GM23338 (cell line): ENCODE data around the gene TUG1. TPM values are rescaled to one million over a fixed set of nuclear protein-coding genes. Genes with fewer than 3 reads are reported as not detected.

ENCODE experiments used
- ATAC-seq: fragments of 200-7000 bp; cut with Tn5 transposase; 3 replicates; pipeline ENCODE4 v1.9.1; 2020
- DNase-seq: peaks from one replicate; pipeline ENCODE4 v3.0.0-alpha.2; 2015; ENCODE audit warnings: low spot score
- H2AFZ ChIP-seq: fragments of 200-600 bp; sonication (generic); 2 replicates; pipeline ENCODE4 v1.8.0; 2016; ENCODE audit warnings: antibody characterized with exemption, mild to moderate bottlenecking, moderate library complexity
- H3F3A ChIP-seq: fragments of 200-600 bp; sonication (generic); replicated peaks from 2 replicates; pipeline ENCODE4 v1.8.0; 2017; ENCODE audit warnings: antibody characterized with exemption, mixed run types, low read depth
- H3K27ac ChIP-seq: fragments of 200-600 bp; sonication (generic); 2 replicates; pipeline ENCODE4 v1.6.1; 2016; ENCODE audit warnings: low read depth
- H3K27me3 ChIP-seq: fragments of 200-600 bp; sonication (generic); 2 replicates; pipeline ENCODE4 v1.8.0; 2016; ENCODE audit warnings: mild to moderate bottlenecking, mixed run types, moderate library complexity; ENCODE audit not compliant: insufficient read depth
- H3K36me3 ChIP-seq: fragments of 200-600 bp; sonication (generic); 2 replicates; pipeline ENCODE4 v1.8.0; 2016; ENCODE audit warnings: mild to moderate bottlenecking; ENCODE audit not compliant: insufficient read depth
- H3K4me1 ChIP-seq: fragments of 200-600 bp; sonication (generic); 2 replicates; pipeline ENCODE4 v1.8.0; 2016; ENCODE audit warnings: mild to moderate bottlenecking, moderate library complexity; ENCODE audit not compliant: insufficient read depth
- H3K4me2 ChIP-seq: fragments of 200-600 bp; sonication (generic); 2 replicates; pipeline ENCODE4 v1.7.1; 2017; ENCODE audit warnings: mixed run types
- H3K4me3 ChIP-seq: fragments of 200-600 bp; sonication (generic); 2 replicates; pipeline ENCODE4 v1.6.1; 2016; ENCODE audit warnings: mixed run types
- H3K79me2 ChIP-seq: fragments of 200-600 bp; sonication (generic); replicated peaks from 2 replicates; pipeline ENCODE4 v1.8.0; 2017; ENCODE audit warnings: mild to moderate bottlenecking; ENCODE audit not compliant: insufficient read depth
- H3K9me2 ChIP-seq: fragments of 200-600 bp; sonication (generic); 2 replicates; pipeline ENCODE4 v1.8.0; 2017; ENCODE audit not compliant: insufficient read depth
- H4K20me1 ChIP-seq: fragments of 200-600 bp; sonication (generic); replicated peaks from 2 replicates; pipeline ENCODE4 v1.8.0; 2017; ENCODE audit warnings: mild to moderate bottlenecking; ENCODE audit not compliant: insufficient read depth
- H3K27ac Mint-ChIP-seq: 2 replicates; pipeline ENCODE4 v1.8.0; 2020; ENCODE audit warnings: inconsistent platforms, mild to moderate bottlenecking, moderate library complexity, mixed read lengths
- H3K27me3 Mint-ChIP-seq: 3 replicates; pipeline ENCODE4 v1.8.0; 2022; ENCODE audit warnings: low read depth, mild to moderate bottlenecking, moderate library complexity, mixed read lengths, inconsistent platforms; ENCODE audit not compliant: insufficient read depth, poor library complexity
- H3K36me3 Mint-ChIP-seq: 3 replicates; pipeline ENCODE4 v1.8.0; 2021; ENCODE audit warnings: low read depth, mild to moderate bottlenecking, inconsistent platforms, moderate library complexity, mixed read lengths
- H3K4me1 Mint-ChIP-seq: 3 replicates; pipeline ENCODE4 v1.8.0; 2020; ENCODE audit warnings: mild to moderate bottlenecking, inconsistent platforms, mixed read lengths
- H3K4me3 Mint-ChIP-seq: 3 replicates; pipeline ENCODE4 v1.8.0; 2021; ENCODE audit warnings: moderate library complexity, mild to moderate bottlenecking, inconsistent platforms, mixed read lengths
- H3K9me3 Mint-ChIP-seq: 3 replicates; pipeline ENCODE4 v1.8.0; 2020; ENCODE audit warnings: moderate library complexity, mild to moderate bottlenecking, inconsistent platforms, mixed read lengths
- CREB1 ChIP-seq: fragments of 250-450 bp; sonication (Bioruptor Pico); IDR thresholded peaks from 2 replicates; pipeline ENCODE4 v1.5.0; 2020; ENCODE audit warnings: low read depth, mild to moderate bottlenecking, moderate library complexity
- EZH2 ChIP-seq: fragments of 200-600 bp; sonication (generic); IDR thresholded peaks from one replicate; pipeline ENCODE4 v1.8.0; 2017; ENCODE audit warnings: antibody characterized with exemption, mild to moderate bottlenecking, low read depth; ENCODE audit not compliant: unreplicated experiment
- polyA plus RNA-seq: library from polyadenylated mRNA; unstranded; fragments of >200 nt; fragmentation: Nextera tagmentation; extraction: Ambion mirVana; gene quantifications from 2 replicates; pipeline ENCODE4 v1.2.1, GENCODE V29; 2016
- total RNA-seq: library from RNA; depleted of rRNA; stranded (reverse); fragments of >200 nt; shearing (Covaris generic); gene quantifications from 2 replicates; pipeline ENCODE4 v1.2.3, GENCODE V29; 2014
- TF ChIP-seq, protein P1 (sequence below), 2 experiments: fragments of 200-600 bp in 1 of 2; sonication (generic) in 1 of 2; conservative IDR thresholded peaks; 2 replicates each; pipeline versions ENCODE4 v1.5.1 to v1.6.1; 2016 to 2017; ENCODE audit warnings: antibody characterized with exemption in 2 of 2, low read depth in 2 of 2, mild to moderate bottlenecking in 2 of 2, moderate library complexity in 1 of 2
- TF ChIP-seq, protein P2 (sequence below): fragments of 250-450 bp; sonication (Bioruptor Pico); IDR thresholded peaks from 2 replicates; pipeline ENCODE4 v1.5.0; 2020; ENCODE audit warnings: mild to moderate bottlenecking, moderate library complexity

The TUG1 gene
- total and polyA plus RNA-seq, 2 experiments from 2014 or later = 58.3 to 125 TPM

DNA sequence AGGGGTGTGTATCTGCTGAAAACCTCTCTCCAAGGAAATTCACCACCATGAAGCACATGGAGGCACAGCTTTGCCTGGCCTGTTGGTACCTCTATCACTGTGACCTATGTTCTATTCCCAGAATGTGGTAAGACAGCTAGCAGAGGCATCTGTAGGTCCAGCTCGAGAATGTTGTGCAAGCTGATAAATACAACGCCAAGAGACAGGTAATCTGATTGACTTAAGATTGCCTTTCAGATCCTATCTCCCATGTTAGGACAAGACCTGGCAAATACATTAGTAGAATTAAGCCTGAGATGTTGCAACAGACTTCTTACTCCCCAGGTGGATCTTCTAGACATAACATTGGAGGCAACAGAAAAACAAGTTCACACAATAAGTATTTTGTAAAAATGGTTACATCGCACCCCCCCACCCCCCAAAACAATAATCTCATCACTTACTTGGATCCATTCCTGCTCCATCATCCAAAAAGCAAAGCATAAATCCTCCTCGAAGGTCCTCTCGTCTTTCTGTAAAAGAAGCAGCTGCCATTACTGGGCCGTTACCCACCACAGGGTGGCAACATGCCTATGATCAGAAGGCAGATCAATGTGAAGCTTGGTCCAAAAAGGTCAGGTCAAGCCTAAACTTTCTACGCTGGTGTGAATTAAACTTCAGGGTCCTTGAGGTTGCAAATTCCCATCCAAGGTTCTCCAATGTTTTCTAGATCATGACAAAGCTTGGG lies 19.0 kb upstream of the TUG1 start (continued):
- TF ChIP-seq, protein P1, sequence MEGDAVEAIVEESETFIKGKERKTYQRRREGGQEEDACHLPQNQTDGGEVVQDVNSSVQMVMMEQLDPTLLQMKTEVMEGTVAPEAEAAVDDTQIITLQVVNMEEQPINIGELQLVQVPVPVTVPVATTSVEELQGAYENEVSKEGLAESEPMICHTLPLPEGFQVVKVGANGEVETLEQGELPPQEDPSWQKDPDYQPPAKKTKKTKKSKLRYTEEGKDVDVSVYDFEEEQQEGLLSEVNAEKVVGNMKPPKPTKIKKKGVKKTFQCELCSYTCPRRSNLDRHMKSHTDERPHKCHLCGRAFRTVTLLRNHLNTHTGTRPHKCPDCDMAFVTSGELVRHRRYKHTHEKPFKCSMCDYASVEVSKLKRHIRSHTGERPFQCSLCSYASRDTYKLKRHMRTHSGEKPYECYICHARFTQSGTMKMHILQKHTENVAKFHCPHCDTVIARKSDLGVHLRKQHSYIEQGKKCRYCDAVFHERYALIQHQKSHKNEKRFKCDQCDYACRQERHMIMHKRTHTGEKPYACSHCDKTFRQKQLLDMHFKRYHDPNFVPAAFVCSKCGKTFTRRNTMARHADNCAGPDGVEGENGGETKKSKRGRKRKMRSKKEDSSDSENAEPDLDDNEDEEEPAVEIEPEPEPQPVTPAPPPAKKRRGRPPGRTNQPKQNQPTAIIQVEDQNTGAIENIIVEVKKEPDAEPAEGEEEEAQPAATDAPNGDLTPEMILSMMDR (conservative IDR thresholded peaks at IDR 0.05; ENCODE audit: low read depth in 2 of 2) = peak in 1 of 2 experiments; percentile 34; a peak in 2 of 4 replicates
- TF ChIP-seq CREB1 (CRISPR knock-in tag) (no peak), EZH2 (no peak)

DNA sequence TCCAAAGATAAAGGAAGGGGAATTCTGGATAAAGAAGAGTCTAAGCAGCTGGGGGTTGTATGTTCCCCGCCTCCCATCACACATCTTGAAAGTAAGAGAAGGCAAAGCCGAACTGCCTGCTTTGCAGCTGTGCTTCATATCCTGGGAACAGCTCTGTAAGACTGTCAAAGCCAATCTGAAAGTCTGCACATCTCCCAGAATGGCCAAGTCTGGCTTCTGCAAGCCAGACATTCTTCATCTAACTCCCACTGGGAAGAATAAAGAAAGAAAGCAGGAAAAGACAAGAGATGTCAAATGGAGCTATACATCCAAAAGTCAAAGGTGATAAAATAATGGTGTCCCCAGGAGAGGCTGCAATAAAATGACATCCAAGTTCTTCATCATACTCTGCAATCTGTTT lies 15.9 kb upstream of the TUG1 start:
- Histone ChIP-seq H2AFZ (no peak overlapping the region), H3K9me2 (no peaks in the 10 kb centered on the region), H3K4me2 (no peak overlapping the region), H3K4me1 (no peaks in the 10 kb centered on the region), H4K20me1 (peaks cover 49% of the 10 kb centered on the region), H3K27ac (no peak overlapping the region), H3K4me3 (no peak overlapping the region), H3K79me2 (peaks cover 74% of the 10 kb centered on the region), H3F3A (0 out of 2 replicates have a peak, but pooled peaks cover 4% of the 10 kb centered on the region), H3K27me3 (no peaks in the 10 kb centered on the region), H3K36me3 (peaks cover 63% of the 10 kb centered on the region)
- DNase-seq (no peak), ATAC-seq (no peak)
- H3K27me3 Mint-ChIP-seq = no peaks in the 10 kb centered on the region
- no peaks in the 10 kb centered on the region for H3K9me3 Mint-ChIP-seq
- TF ChIP-seq, protein P1 (conservative IDR thresholded peaks at IDR 0.05; ENCODE audit: low read depth in 2 of 2) = no peak
- TF ChIP-seq, protein P2, sequence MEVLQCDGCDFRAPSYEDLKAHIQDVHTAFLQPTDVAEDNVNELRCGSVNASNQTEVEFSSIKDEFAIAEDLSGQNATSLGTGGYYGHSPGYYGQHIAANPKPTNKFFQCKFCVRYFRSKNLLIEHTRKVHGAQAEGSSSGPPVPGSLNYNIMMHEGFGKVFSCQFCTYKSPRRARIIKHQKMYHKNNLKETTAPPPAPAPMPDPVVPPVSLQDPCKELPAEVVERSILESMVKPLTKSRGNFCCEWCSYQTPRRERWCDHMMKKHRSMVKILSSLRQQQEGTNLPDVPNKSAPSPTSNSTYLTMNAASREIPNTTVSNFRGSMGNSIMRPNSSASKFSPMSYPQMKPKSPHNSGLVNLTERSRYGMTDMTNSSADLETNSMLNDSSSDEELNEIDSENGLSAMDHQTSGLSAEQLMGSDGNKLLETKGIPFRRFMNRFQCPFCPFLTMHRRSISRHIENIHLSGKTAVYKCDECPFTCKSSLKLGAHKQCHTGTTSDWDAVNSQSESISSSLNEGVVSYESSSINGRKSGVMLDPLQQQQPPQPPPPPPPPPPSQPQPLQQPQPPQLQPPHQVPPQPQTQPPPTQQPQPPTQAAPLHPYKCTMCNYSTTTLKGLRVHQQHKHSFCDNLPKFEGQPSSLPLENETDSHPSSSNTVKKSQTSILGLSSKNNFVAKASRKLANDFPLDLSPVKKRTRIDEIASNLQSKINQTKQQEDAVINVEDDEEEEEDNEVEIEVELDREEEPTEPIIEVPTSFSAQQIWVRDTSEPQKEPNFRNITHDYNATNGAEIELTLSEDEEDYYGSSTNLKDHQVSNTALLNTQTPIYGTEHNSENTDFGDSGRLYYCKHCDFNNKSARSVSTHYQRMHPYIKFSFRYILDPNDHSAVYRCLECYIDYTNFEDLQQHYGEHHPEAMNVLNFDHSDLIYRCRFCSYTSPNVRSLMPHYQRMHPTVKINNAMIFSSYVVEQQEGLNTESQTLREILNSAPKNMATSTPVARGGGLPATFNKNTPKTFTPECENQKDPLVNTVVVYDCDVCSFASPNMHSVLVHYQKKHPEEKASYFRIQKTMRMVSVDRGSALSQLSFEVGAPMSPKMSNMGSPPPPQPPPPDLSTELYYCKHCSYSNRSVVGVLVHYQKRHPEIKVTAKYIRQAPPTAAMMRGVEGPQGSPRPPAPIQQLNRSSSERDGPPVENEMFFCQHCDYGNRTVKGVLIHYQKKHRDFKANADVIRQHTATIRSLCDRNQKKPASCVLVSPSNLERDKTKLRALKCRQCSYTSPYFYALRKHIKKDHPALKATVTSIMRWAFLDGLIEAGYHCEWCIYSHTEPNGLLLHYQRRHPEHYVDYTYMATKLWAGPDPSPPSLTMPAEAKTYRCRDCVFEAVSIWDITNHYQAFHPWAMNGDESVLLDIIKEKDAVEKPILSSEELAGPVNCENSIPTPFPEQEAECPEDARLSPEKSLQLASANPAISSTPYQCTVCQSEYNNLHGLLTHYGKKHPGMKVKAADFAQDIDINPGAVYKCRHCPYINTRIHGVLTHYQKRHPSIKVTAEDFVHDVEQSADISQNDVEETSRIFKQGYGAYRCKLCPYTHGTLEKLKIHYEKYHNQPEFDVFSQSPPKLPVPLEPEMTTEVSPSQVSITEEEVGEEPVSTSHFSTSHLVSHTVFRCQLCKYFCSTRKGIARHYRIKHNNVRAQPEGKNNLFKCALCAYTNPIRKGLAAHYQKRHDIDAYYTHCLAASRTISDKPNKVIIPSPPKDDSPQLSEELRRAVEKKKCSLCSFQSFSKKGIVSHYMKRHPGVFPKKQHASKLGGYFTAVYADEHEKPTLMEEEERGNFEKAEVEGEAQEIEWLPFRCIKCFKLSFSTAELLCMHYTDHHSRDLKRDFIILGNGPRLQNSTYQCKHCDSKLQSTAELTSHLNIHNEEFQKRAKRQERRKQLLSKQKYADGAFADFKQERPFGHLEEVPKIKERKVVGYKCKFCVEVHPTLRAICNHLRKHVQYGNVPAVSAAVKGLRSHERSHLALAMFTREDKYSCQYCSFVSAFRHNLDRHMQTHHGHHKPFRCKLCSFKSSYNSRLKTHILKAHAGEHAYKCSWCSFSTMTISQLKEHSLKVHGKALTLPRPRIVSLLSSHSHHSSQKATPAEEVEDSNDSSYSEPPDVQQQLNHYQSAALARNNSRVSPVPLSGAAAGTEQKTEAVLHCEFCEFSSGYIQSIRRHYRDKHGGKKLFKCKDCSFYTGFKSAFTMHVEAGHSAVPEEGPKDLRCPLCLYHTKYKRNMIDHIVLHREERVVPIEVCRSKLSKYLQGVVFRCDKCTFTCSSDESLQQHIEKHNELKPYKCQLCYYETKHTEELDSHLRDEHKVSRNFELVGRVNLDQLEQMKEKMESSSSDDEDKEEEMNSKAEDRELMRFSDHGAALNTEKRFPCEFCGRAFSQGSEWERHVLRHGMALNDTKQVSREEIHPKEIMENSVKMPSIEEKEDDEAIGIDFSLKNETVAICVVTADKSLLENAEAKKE = no peak
- no peak overlapping the region for H3K4me3 Mint-ChIP-seq
- H3K27ac Mint-ChIP-seq = no peak overlapping the region
- no peaks in the 10 kb centered on the region for H3K4me1 Mint-ChIP-seq
- H3K36me3 Mint-ChIP-seq = peaks cover 72% of the 10 kb centered on the region
